Hematopoietic multipotent progenitor cell treated with erythropoietin and hydrocortisone succinate and interleukin-3 and kit ligand, for 8 days (in vitro differentiated cells): ENCODE results near the gene SLIRP.
A peak's percentile ranks its signal among the peaks of the same experiment; 100 is the strongest.
"Not testable (repeated sequence)": the region's sequence is repeated elsewhere in the genome, so short reads cannot be mapped to it uniquely, and the experiment has no call there.

Experiments
- DNase-seq: peaks from one replicate; pipeline ENCODE4 v3.0.0-alpha.2; 2015

SLIRP gene

DNA sequence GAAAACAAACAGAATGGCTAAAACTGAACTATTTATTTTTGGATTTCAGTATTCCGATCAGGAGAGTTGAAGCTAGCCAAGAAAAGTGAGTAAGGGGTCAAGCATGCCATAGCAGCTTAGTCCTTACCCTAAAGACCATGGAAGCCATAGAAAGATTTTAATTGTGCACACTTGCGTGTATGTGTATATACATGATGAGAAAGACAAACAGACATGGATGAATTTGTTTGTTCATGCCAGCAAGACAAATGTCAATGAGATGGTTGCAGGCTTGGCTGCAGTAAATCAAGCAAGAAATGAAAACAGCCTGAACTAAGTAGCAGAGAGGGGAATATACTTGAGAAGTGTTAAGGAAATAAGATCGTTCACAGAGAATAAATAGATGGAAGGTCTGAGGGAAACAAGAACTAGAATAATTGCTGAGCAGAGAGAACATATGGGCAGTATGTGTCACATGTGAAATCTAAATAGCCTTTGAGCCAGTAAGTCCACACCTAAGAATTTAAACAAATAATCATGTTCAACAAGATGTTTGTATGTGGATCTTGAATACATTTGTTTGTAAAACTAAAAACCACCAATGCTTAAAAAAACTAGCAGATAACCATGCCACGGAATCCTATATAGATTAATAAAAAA lies 38.3 kb downstream of the SLIRP start:
- DNase-seq: no peak

DNA sequence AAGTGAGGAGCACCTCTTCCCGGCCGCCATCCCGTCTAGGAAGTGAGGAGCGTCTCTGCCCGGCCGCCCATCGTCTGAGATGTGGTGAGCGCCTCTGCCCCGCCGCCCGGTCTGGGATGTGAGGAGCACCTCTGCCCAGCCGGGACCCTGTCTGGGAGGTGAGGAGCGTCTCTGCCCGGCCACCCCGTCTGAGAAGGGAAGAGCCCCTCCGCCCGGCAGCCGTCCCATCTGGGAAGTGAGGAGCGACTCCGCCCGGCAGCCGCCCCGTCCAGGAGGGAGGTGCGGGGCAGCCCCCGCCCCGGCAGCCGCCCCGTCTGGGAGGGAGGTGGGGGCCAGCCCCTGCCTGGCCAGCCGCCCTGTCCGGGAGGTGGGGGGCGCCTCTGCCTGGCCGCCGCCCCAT lies 39.5 kb downstream of the SLIRP start:
- not testable (repeated sequence) for DNase-seq

DNA sequence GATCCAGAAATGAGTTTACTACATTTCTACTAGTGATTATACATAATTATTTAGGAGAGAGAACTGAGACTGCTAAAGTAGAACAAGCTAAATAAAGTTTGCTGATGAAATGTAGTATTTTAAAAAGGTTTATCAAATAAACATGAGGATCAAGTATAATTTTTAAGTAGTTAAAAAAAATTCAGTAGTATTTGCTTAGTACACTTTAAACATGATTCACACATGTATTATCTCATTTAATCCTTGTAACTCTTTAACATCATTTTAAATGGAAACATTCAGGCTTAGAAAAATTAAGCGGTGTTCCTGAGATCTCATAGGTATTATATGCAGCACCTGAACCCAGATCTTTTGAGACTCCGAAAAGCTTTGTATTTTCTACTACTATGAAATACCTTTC lies 44.4 kb downstream of the SLIRP start:
- no peak for DNase-seq

DNA sequence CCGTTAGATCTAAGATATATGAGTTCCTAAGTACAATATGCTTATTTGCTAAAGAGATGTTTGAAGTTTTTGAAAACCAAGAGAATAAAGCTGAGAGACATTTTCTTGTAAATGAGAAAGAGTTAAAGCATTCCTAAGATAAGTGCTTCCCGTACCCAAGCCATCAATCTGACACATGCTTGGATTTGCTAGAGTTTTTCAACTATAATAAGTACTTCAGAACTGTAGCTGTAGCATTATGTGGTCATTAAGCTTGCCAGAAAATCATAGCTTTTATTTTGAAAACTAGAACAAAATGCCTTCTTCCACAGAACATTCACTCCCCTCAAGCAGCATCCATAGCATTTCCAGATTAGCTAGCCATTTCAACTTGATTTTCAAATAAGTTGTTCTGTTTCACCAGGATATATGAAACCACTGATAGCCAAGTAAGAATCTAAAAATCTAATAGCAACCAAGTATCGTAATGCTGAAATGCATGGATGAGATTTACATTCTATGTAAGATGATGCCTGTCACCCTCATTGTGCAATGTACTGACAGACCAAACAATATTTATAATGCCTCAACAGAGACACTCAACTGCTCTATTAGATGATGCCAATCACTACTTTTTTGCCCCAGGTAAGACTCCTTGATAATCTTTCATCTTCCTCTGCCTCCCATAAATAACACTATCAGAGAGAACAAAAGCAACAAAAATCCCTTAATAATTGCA lies 45.1 kb downstream of the SLIRP start:
- no peak for DNase-seq

DNA sequence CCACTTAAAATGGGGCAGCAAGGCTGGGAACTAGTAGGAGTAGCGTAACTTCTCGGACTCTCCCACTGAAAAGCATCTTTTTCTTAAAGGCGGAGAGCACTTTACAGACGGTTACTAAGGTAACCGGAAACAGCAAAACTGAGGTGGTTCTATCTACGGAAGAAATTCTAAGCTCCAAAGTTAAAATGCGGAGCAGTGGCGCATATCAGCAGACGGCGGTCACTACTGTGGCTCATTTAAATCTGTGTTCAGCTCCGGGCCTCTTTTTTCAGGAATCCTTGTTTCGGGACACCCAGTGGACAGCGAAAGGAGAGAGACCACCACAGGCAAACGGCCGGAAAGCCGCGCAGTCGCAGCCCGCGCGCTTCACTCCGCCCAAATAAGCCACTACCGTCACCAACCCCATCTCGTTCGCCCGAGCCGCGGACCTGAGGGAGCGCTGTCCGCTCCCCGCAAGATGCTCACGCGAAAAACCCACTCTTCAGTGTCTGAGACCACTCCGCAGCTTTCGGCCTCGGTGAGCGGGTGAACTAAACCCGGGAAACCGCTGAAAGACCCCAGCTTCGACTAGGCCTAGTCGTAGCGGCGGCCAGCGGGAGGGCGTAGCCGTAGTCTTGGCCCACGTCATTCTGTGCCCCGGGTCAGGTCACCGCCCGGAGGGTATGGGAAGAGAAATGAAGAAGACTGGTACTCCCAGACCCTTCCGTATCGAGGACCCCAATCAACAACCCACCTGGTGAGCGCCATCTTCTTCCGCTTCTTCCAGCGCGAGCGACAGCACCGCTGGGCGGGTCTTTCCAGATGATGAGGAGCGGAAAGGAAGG lies 52.7 kb downstream of the SLIRP start, which contains the start of gene SNW1:
Gene SNW1, minus strand, starts transcription at position 776 of the 824 bp plus-strand sequence. Its CDS starts 29 bp downstream, at position 747.
- DNase-seq: peak; percentile 98

DNA sequence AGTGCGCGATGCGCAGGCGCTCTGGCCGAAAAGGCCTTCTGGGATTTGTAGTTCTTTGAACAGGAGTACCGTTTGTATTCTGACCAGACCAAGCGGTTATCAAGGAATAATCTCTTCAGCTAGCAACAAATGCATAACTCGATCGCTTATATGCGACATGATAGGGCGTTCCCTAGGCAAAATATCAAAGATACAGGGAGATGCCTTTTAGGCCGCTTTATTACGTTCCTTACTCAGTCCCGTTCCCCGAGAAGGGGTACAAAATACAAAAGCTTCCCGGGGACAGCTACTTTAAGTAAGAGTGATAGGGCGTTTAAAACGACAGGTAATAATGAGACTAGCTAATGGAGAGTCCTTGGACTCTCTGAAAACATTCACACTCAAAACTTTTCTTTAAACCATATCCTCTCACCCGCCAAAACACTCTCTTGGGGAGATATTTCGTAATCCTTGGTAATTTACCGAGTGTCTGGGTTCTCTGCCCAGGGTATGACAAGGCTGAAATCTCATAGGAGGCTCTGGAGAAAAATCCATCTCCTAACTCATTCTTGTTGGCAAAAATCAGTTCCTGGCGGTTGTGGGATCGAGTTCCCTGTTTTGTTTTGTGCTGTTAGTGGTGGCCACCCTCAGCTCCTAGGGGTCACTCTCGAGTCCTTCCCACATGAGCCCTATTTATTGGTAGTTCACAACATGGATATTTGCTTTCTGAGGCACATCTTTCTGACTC lies 53.5 kb downstream of the SLIRP start:
- peak; percentile 60 for DNase-seq

DNA sequence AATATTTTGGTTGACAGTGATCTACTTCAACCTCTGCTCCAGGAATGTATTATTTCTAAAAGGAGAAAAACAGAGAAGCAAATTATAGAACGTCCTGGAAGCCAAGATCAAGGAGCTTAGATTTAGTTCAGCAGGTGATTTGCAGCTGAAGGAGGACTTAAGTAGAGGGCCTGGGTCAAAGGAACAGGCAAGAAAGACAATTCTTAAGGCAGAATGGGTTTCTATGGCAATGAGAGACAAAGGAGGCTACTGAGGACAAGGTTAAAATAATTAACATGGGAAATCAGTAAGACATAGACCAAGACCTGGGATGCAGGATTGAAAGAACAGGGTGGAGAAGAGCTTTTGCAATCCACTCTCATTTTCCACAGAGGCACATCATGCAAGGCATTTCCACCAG lies 55.4 kb downstream of the SLIRP start:
- DNase-seq: no peak

DNA sequence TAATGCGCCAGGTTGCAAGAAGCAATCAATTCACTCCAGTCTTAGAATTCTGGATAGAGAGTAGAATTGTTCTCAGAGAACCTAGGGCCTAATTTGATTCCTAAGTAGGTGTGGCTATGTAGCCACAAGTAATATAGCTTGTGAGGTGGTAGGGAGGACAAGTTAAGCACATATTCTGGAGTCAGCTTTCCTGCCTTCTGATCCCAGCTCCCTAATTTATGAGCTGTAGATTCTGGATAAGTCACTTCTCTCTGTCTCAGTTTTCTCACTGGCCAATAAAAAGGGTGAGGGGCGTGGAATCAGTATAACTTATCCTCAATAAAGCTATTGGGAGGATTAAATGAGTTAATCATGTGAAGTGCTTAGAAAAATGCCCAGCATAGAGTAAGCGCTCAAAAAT lies 56.1 kb downstream of the SLIRP start:
- no peak for DNase-seq
